Kidney tubule cell (primary cell): Measurements from ENCODE around the gene ZNF275.
A peak's percentile ranks its signal among the peaks of the same experiment; 100 is the strongest.
"Not testable (repeated sequence)": the region's sequence is repeated elsewhere in the genome, so short reads cannot be mapped to it uniquely, and the experiment has no call there.

Experiments used
- DNase-seq: peaks from one replicate; pipeline ENCODE4 v3.0.0-alpha.2; 2018; ENCODE audit warnings: low spot score

ZNF275 gene

GRCh38 chrX:153319295-153320046, 14.5 kb upstream of the ZNF275 start:
- DNase-seq: no peak

GRCh38 chrX:153320047-153320443, 13.9 kb upstream of the ZNF275 start:
- not testable (repeated sequence) for DNase-seq

GRCh38 chrX:153320555-153321184, 13.3 kb upstream of the ZNF275 start:
- no peak for DNase-seq

- no peak for DNase-seq
Measured at GRCh38 chrX:153321381-153322124, 12.4 kb upstream of the ZNF275 start, which contains the start of gene PNMA6F. Gene PNMA6F, minus strand, starts transcription at chrX:153321767. Its CDS starts 1,093 bp downstream, at chrX:153320674.

GRCh38 chrX:153327561-153327960, 6.4 kb upstream of the ZNF275 start:
- no peak for DNase-seq

- no peak for DNase-seq
Measured at GRCh38 chrX:153333266-153333665, 687 bp upstream of the ZNF275 start.

- DNase-seq: no peak
Measured at GRCh38 chrX:153334654-153335295, 822 bp downstream of the ZNF275 start.

- peak; percentile 6 for DNase-seq
Measured at GRCh38 chrX:153336121-153336894, 2.4 kb downstream of the ZNF275 start.

- DNase-seq: no peak
Measured at GRCh38 chrX:153336988-153337387, 3.0 kb downstream of the ZNF275 start.

- DNase-seq: no peak
Measured at GRCh38 chrX:153338836-153339235, 4.9 kb downstream of the ZNF275 start.

- no peak for DNase-seq
Measured at GRCh38 chrX:153339662-153340061, 5.7 kb downstream of the ZNF275 start.

GRCh38 chrX:153340111-153340510, 6.2 kb downstream of the ZNF275 start:
- no peak for DNase-seq

GRCh38 chrX:153342762-153343558, 9.0 kb downstream of the ZNF275 start:
- DNase-seq: no peak

GRCh38 chrX:153343674-153344073, 9.7 kb downstream of the ZNF275 start:
- DNase-seq: no peak

- no peak for DNase-seq
Measured at GRCh38 chrX:153347530-153347929, 13.6 kb downstream of the ZNF275 start.

- no peak for DNase-seq
Measured at GRCh38 chrX:153348421-153348820, 14.5 kb downstream of the ZNF275 start.

GRCh38 chrX:153349952-153350351, 16.0 kb downstream of the ZNF275 start:
- DNase-seq: no peak

- DNase-seq: no peak
Measured at GRCh38 chrX:153351981-153352380, 18.0 kb downstream of the ZNF275 start.

- DNase-seq: no peak
Measured at GRCh38 chrX:153352858-153353257, 18.9 kb downstream of the ZNF275 start.

GRCh38 chrX:153353416-153353815, 19.5 kb downstream of the ZNF275 start:
- no peak for DNase-seq

- no peak for DNase-seq
Measured at GRCh38 chrX:153357877-153358276, 23.9 kb downstream of the ZNF275 start.
